ENCODE measurements around the gene MAN1C1.
"Not testable (repeated sequence)": the region's sequence is repeated elsewhere in the genome, so short reads cannot be mapped to it uniquely, and the experiment has no call there.

The MAN1C1 gene

DNA sequence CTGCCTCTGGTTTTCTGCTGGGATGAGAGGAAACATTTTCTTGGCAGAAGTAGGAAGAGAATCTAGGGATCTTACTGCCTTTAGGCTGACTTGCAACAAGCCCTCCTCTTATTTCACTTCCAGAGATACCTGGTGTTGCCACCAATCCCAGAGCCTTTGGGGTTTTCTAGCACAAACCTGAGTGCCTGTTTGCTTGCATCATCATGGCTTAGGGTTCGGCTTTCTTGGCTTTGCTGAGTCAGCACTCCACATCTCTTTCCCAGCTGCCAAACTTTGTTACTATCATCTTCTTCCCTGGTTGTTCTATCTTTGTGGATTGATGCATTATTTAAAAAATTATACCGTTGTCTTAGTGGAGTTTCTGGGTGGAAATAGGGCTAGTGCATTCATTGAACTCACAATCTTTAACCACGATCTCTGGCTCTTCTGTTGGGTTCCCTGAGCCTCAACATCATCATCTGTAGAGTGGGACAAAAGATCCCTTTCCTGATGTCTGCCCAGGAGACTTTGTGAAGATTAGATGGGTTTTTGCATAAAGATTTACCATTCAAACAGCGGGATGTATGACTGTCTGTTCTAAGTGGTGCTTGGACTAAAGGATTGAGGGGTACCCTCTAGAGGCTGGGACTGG, 106.8 kb downstream of the MAN1C1 start:
- no peak for DNase-seq

DNA sequence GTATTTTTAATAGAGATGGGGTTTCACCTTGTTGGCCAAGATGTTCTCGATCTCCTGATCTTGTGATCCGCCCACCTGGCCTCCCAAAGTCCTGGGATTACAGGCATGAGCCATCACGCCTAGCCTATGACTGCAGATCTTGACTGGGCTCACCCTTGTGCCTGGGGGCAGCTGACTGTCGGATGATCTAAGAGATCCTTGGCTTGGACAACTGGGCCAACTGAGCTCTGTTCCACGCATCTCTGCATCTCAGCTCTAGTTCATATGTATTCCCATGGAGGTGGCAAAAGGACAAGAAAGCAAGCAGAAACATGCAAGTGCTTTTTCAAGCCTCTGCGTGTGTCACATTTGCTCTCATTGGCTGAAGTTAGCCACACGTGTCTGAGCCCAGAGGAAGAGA, 107.6 kb downstream of the MAN1C1 start:
- no peak for DNase-seq

DNA sequence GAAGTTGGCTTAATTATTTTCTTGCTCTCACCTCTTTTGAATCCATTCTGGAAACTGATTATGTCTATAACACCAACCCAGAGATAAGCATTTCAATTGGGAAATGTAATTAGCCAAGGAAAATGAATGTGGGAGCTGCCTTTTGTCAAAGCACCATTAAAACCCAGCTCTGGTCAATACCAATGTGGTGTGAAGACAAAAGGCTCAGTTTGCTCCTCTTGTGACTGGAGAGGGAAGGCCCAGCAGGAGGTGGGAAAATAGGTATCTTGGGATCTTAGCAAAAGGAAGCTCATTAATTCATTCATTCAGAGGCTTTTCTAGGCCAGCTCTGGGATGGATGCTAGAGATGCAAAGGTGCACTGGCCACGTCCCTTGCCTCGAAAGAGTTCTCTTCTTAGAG, 108.4 kb downstream of the MAN1C1 start:
- DNase-seq, result no peak

DNA sequence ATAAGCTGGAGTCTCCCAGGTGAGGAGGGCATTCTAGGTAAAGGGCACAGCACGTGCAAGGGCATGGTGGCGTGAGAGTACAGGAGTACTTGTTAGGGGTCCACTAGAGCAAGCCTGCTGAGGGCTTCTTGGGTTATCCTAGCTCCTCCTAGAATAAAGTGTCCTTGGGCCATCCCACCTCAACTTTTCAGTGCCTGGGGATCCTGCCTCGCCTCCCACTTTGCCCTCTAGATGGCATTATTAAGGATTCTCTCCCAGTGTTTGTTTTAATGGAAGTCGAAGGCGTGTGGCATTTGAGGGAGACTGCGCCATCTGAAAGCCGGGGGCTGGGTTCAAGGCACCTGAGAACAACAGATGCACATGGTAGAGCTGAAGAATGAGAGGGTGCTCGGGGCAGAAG, 108.9 kb downstream of the MAN1C1 start:
- no peak for DNase-seq

DNA sequence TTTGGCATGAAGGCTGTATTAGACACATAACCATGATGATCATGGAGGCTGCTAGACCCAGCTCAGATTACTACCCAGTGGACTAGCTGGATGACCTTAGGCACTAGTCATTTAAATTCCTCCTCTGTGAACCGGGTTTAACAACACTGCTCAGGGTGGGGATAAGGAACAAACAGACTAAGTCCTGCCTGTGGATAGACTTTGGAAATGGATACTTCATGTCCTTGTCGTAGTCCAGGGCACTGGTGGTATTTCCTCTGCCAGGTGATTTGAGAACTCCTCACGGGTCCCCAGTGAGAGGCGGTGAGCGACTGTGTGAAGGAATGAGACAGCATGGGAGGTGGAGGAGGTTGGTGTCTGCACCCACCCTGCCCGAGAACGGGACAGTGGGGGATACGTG, 110.5 kb downstream of the MAN1C1 start:
- no peak for DNase-seq

DNA sequence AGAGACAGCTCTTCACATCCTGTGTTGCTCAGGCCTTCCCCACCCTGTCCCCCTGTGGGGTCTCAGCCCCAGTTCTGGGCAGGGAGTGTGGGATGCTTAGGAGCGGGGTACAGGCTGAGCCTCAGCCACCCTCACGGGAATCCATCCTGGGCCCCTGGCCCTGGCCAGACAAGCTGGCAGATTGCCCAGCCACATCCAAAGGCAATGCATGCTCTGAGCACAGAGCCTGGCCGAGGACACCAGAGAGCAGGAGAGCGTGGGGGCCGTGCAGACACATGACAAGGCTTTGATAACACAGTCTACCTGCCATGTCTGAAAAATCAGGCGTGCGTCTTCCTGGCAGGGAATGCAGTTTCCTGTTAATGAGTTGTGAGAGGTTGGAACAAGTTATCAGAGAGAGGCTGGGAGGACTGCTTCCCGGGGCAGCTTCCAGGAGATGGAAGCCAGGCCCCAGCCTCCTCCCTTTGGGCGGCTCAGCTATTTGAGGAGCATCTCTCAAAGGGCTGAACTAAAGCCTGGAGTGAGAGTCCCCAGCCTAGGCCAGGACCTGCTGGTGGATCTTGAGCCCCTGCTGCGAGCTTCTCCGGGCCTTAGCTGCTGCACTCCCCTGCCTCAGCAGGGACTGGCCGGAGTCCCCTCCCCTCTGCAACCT, 111.2 kb downstream of the MAN1C1 start:
- no peak for DNase-seq

DNA sequence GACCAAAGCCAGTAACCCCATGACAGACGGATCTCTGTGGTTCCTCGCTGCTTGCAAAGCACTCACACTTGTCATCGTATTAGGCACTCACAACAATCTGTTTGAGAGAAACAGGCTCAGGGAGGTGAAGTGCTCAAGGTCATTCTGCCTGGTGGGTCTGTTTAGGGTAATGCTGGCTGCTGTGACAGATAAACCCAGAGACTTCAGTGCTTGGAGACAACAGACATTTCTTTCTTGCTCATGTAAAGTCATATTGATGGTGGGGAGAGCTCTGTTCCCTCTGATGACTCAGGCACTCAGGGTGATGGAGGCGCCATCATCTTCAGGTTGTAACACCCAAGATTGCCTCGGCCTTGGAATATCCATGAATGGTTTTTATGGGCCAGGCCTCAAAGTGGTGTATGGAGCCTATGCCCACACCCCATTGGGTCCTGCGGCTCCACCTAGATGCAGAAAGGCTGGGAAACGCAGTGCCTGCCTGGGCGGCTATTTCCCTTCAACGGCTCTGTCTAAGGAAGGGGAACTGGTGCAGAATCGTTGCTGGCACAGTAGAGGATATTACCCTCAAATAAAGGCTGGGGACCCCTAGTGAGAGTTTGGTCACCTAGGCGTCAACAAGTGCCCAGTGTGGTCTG, 111.8 kb downstream of the MAN1C1 start:
- DNase-seq, result no peak

DNA sequence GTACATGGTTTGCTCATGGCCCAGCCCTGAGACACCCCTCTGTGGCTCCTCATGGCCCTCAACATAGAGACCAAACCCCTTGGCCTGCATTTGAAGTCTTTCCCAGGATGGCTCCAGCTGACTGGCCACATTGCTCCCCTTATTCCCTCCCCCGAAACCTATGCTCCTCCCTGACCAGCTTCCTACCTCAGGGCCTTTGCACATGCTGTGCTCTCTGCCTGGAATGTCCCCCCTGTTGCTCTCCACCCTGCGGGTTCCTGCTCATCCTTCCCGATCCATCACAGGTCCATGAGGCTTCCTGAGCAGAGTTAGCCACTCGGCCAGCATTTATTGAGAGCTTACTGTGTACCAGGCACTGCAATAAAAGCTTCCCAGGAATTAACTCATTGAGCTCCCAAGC, 112.5 kb downstream of the MAN1C1 start:
- DNase-seq, result no peak

DNA sequence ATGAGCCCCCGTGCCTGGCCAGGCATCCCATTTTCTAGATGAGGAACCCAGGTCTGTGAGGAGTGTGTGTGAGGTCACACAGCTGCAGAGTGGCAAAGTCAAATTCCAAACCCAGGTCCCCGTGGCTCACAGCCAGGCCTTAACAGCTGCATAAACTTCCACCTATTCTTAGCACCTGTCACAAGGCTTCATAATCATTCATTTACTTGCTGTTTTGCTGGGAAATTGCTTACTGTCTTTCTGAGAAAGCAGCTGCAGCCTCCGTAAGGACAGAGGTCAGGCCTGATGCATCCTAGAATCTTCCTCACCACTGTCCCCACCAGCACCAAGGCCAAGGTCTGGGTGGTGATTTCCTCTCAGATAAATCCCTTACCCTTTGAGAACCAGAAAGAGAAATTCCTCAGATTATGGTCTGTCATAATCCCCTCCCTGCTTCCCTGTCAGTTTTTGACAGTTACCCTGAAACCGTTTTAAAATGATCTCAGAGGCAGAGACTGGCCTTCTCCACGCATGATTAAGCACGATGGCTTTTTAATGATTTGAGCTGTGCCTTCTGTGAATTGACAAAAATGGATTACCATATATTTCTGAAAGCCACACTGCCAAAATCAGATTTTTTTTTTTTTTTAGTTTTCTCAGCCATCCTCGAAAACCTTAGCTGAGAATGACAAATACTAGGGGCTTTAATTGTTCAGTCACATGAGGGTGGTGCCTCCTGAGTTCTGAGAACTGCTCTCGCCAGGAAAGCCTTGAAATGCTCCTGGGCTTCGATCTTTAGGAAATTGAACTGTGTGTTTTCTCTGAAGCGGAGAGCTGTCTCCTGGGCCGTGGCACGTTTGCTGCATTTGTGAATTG, 113.4 kb downstream of the MAN1C1 start:
- peak; percentile 23 for DNase-seq

DNA sequence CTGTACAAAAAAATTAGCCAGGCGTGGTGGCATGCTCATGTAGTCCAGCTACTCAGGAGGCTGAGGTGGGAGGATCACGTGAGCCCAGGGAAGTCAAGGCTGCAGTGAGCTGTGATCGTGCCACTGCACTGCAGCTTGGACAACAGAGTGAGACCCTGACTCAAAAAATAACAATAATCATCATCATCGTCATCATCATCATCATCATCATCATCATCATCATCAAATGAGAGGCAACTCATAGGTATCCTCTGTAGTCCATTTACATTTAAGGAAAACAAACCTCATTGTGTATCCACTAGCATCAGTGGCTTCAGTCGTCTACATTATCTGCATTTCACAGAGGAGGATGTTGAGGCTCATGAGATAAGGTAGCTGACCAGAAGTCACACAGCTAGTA, 114.6 kb downstream of the MAN1C1 start:
- no peak for DNase-seq

DNA sequence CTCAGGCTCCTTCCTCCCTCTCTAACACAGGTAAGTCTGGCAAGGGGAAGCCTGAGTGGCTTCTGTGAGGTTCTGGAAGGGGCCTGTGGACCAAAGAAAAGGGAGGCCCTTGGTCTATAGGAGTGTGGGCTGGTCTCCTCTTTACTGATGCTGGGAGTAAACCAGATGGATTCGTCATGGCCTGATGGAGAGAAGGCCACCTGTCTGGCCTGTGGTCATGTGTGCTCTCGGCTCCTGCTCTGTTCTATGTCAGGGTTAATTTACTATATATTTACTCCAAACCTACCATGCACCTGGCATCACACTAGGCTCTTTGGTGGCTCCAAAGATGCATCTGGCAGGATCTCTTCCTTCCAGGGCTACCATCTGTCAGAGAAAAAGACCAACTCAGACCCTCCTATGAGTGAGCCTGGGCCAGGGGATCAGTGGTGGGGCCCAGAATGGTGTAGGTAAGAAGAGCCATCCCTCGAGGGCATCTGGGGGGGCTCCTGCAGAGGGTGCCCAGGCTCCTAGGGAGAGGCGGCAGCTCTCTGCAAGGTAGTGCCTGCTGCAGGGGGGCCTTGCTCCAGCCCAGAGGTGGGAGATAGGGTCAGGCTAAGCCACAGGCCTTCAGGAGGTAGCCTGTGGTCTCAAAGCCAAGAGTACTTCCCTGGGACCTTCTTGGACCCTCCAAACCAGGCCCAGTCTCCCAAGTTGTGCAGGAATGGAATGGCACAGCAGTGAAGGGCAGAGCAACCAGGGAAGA, 115.2 kb downstream of the MAN1C1 start:
- no peak for DNase-seq

DNA sequence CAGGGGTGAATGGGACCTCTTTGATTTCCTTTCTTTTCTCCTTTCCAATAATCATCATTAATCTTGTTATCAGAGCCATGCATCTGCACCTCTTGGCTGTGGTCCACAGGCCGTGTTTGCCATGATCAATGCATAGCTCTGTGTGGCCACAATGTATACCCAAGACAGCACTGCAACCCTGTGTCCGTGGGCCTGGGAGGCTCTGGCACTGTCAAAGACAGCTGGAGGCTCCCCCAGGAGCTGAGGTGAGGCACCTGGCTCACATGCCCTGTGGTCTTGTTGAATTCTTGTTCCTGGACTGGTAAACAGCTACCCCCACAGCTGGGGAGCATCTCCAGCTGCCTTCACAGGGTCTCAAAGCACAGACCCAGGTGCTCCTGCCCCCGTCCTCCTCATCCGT, 116.2 kb downstream of the MAN1C1 start:
- no peak for DNase-seq

DNA sequence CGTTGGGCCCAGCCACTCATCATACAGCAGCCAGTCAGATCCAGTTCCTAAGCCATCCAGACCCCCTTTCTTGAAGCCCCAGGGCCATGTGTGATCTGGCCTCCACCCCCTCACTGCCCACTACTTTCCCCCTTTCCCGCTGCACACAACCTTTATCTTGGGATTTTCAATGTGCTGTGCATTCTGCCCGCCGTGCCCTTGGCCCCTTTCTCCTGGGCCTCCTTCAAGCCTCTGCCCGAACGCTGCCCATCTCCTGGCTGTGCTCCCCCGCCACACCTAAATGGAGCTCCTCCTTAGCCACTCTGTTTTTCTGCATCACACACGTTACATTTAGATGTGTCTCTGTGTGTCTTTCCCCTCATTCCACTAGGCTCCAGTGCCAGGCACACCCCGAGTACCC, 116.7 kb downstream of the MAN1C1 start:
- DNase-seq, result no peak

DNA sequence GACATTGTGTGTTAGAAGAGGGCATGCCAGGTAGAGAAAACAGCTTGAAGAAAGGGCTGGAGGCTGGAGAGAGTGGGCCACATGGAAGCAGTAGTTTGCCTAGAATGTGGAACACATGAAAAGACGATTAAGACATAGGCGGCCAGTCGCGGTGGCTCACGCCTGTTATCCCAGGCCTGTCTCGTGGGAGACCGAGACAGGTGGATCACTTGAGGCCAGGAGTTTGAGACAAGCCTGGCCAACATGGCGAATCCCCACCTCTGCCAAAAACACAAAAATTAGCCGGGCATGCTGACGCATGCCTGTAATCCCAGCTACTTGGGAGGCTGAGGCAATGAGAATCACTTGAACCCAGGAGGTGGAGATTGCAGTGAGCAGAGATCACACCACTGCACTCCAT, 118.4 kb downstream of the MAN1C1 start:
- not testable (repeated sequence) for DNase-seq

DNA sequence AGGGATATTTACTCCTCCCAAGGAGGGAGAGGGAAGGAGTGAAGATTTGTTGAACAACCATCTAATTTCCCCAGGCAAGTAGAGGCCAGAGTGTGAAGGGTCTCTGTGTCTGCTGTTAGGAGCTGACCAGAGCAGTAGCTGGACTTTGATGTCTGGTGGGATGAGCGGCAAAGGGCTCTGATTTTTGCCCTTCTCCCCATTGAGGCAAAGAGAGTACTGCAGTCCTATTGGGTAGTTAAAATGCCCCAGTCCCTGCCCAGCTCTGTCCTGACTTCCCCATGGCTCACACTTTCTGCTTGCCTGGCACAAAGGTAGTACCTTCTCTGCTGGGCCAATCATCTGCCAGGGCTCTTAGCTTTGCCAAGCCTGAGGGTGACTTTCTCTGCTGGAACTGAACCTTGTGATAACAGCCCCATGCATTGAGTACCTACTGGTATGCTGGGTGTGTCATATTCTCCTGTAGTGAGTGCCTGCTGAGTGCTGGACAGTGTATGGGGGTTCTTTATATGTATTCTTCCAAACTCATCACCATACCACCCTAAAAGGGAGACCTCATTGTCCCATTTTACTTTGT, 119.5 kb downstream of the MAN1C1 start:
- DNase-seq, result no peak

DNA sequence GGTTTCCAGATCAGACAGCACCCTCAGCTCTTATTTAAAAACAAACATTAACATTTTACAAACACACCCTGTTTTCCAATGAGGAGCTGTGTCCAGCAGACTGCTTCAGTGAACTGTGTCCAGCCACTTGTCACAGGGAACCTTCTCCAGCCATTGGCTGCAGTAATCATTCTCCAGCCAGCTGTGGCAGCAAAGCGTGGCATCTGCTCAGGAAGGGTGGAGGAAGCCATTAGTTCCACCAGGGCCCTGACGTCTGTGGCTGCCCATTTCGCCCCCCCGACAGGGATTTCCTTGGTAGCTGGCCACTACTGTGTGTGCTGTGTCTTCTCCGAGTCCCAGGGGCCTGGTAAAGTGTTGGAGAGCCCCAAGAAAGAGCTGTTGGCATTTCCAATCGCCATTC, 120.5 kb downstream of the MAN1C1 start:
- DNase-seq, result no peak

DNA sequence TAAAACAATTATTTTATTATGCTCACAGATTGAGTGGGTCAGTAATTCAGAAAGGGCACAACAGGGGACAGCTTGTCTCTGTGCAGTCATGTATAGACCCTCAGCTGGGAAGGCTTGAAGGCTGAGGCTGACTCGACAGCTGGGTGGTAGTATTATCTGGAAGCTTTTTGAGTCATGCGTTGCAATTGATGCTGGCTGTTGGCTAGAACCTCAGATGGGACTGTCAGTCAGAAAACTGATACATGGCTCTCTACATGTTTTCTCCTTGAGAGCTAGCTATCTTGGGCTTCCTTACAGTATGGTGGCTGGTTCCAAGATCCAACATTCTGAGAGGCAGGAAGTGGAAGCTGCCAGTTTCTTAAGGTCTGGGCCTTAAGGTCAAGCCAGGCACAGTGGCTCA, 121.9 kb downstream of the MAN1C1 start:
- DNase-seq, result no peak

DNA sequence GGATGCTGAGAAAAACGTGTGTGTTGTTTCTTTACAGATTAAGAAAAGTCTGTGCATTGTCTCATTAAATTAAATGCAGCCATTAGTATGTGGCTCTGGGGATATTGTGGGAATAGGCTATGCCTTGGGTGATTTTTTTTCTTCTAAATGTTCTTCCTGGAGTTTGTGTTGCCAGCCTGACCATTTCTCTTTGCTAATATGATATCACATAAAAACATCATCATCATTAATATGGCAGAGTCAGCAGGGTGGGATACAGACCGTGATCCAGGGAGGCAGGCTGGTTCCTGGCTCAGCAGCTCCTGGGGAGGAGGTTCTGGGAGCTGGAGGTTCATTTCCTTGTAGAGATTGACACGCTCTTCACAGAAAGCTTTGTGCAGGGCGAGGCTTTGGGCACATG, 122.8 kb downstream of the MAN1C1 start:
- no peak for DNase-seq

DNA sequence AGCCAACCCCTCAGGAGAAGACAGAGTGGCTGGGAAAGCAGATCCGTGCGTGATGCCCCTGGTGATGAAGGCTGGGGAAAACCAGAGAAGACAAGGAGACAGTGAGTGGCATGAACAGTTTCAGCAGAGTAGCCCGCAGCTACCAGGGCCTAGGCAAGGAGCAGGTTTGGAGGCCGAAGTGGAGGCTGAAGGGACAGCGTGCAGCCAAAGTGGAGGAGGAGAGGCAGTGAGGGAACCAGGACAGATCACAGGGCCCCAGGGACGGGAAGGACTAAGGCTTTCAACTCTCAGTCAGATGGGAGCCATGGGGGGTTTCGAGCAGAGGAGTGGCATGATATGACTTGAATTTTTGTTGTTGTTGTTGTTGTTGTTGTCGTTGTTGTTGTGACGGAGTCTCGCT, 123.5 kb downstream of the MAN1C1 start:
- DNase-seq, result no peak

DNA sequence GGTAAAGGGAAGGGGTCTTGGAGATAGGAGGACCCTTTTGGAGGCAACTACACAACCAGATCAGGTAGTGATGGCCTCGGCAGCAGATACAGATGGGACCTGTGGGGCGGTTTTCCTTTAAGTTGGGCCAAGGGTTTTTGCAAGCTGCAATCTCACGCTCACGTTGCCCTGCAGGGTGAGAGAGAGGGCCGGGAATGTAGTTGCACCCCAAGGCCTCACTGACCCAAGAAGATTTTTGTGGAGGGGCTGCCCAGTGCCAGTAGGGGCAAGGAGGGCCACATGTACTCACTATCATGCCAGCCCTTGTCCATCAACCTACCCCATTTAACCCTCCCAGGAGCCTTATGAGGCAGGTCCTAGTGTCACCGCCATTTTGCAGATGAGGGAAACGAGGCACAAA, 125.7 kb downstream of the MAN1C1 start:
- DNase-seq, result no peak

DNA sequence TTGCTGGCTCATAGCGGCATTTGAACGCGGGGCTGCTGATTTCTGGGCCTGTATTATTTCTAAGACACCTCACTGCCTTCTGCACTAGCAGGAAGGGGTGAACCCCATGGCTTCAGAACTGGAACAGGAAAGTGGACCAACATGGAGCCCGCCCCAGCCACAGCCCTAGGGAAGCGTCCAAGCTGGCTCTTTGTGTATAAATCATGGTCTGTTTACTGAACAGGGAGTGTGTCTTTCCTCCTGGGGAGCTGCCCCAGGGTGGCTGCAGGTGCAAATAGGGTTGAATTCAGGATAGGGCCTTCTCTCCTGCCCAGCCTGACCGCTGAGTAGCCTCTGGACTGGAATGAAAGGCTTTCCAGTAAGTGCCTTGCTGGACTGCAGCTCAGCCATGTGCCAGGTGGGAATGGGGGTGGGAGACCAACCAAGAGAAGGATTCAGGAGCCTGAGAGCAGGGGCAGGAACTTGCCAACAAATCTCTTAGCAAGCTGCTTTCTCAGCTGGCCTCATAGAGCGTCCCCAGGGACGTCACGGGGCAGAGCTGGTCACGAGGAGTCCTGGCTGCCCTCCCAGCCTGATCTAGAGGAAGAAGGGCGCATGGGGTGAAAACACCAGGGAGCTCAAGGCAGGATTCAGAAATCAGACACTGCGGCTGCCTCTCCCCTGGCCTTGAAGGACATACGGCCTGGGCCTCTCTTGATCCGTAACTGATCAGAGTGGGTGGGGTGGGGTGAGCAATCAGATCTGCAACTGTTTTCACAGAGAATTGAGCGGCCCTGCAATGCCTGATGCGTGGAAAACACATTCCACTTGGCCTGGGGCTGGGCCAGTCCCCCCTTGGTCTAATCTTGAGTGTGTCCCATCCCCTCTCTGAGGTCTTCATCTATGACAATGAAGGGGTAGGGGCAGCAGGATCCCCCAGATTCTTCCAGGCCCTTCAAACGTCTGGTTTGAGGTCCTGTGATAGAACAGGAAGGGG, 126.9 kb downstream of the MAN1C1 start:
- DNase-seq, result no peak

Data from NCI-H2227 treated with DMSO at 0.1 percent for 48 hours (cell line).